Keratinocyte (primary cell): ENCODE measurements around the gene TMEM201. TPM values are rescaled to one million over a fixed set of nuclear protein-coding genes. Genes with fewer than 3 reads are reported as not detected.
"Not testable (repeated sequence)": the region's sequence is repeated elsewhere in the genome, so short reads cannot be mapped to it uniquely, and the experiment has no call there.

ENCODE experiments used
- DNase-seq: peaks from one replicate; pipeline ENCODE4 v3.0.0-alpha.2; 2011; ENCODE audit warnings: low read depth, missing footprints, low spot score
- FAIRE-seq: peaks from 2 replicates; lab custom pipeline; 2011; peaks lifted over from hg19 to GRCh38; lab: Jason Lieb, UNC
- H2AFZ ChIP-seq: 2 replicates; pipeline ENCODE4 v1.6.0; 2012; ENCODE audit warnings: low read length, control low read depth, inconsistent platforms; ENCODE audit not compliant: control insufficient read depth
- H3K27ac ChIP-seq: 2 replicates; pipeline ENCODE4 v1.5.1; 2011; ENCODE audit warnings: low read length; ENCODE audit not compliant: control insufficient read depth, insufficient read depth
- H3K27me3 ChIP-seq: 3 replicates; pipeline ENCODE4 v1.6.0; 2011; ENCODE audit warnings: low read length; ENCODE audit not compliant: control insufficient read depth, insufficient read depth; ENCODE audit errors: extremely low read depth
- H3K36me3 ChIP-seq, 2 experiments: 2 replicates in 1 of 2; 3 replicates in 1 of 2; pipeline ENCODE4 v1.5.1; 2011; ENCODE audit warnings: low read length in 2 of 2, mild to moderate bottlenecking in 1 of 2; ENCODE audit not compliant: control insufficient read depth in 2 of 2, insufficient read depth in 2 of 2; ENCODE audit errors: extremely low read depth in 1 of 2
- H3K4me1 ChIP-seq: 3 replicates; pipeline ENCODE4 v1.5.1; 2011; ENCODE audit warnings: low read length; ENCODE audit not compliant: control insufficient read depth, insufficient read depth; ENCODE audit errors: extremely low read depth
- H3K4me2 ChIP-seq: 3 replicates; pipeline ENCODE4 v1.6.0; 2011; ENCODE audit warnings: low read depth, low read length; ENCODE audit not compliant: control insufficient read depth, insufficient read depth; ENCODE audit errors: extremely low read depth
- H3K4me3 ChIP-seq, 3 experiments: fragments of 200-600 bp in 1 of 3; sonication (generic) in 1 of 3; 2 replicates in 2 of 3; 3 replicates in 1 of 3; pipeline ENCODE4 v1.5.1; 2011 to 2016; ENCODE audit warnings: low read length in 3 of 3, mild to moderate bottlenecking in 3 of 3, control low read depth in 2 of 3, inconsistent platforms in 1 of 3, low read depth in 1 of 3, mixed read lengths in 1 of 3, mixed run types in 1 of 3, moderate library complexity in 1 of 3; ENCODE audit not compliant: control insufficient read depth in 2 of 3, insufficient read depth in 2 of 3; ENCODE audit errors: extremely low read depth in 1 of 3
- H3K79me2 ChIP-seq: 2 replicates; pipeline ENCODE4 v1.6.0; 2012; ENCODE audit warnings: low read length; ENCODE audit not compliant: control insufficient read depth, insufficient read depth
- H3K9ac ChIP-seq: 3 replicates; pipeline ENCODE4 v1.6.0; 2011; ENCODE audit warnings: low read length; ENCODE audit not compliant: control insufficient read depth, insufficient read depth; ENCODE audit errors: extremely low read depth
- H3K9me1 ChIP-seq: 3 replicates; pipeline ENCODE4 v1.6.0; 2011; ENCODE audit warnings: low read length; ENCODE audit not compliant: control insufficient read depth, insufficient read depth; ENCODE audit errors: extremely low read depth
- H3K9me3 ChIP-seq: 2 replicates; pipeline ENCODE4 v1.5.1; 2012; ENCODE audit warnings: low read depth, low read length; ENCODE audit not compliant: control insufficient read depth
- H4K20me1 ChIP-seq: 3 replicates; pipeline ENCODE4 v1.6.0; 2011; ENCODE audit warnings: low read length; ENCODE audit not compliant: control insufficient read depth, insufficient read depth; ENCODE audit errors: extremely low read depth
- EZH2 ChIP-seq: IDR thresholded peaks from one replicate; pipeline ENCODE4 v1.6.1; 2012; ENCODE audit warnings: inconsistent platforms, mild to moderate bottlenecking, low read length, moderate library complexity
- dilution Hi-C: fragments of 300-500 bp; cut with MboI; formaldehyde crosslinking; loops from one replicate; pipeline ENCODE4 v1.7.0; 2020; ENCODE audit warnings: low sequenced_read_pairs; ENCODE audit not compliant: extremely low pct_ligation_motif_present
- polyA plus RNA-seq, 5 experiments: library from polyadenylated mRNA; depleted of rRNA in 3 of 5; stranded (reverse) in 3 of 5; stranded (forward) in 1 of 5; unstranded in 1 of 5; fragments of >200 nt; gene quantifications; 1 replicate in 1 of 5; 2 replicates in 3 of 5; 3 replicates in 1 of 5; pipeline versions ENCODE4 v1.2.1 to v1.2.3, GENCODE V29; 2011 to 2012; ENCODE audit warnings: missing spikeins in 2 of 5, low read depth in 1 of 5, low replicate concordance in 1 of 5
- TF ChIP-seq, protein P1 (sequence below), 3 experiments: IDR thresholded peaks in 1 of 3; conservative IDR thresholded peaks in 1 of 3; optimal IDR thresholded peaks in 1 of 3; 2 replicates in 2 of 3; 3 replicates in 1 of 3; pipeline versions ENCODE3 to v1.5.1; 2011; ENCODE audit warnings: low read length in 3 of 3, mild to moderate bottlenecking in 3 of 3, moderate library complexity in 2 of 3, control low read depth in 1 of 3, inconsistent platforms in 1 of 3; ENCODE audit not compliant: insufficient read depth in 2 of 3; ENCODE audit errors: extremely low read depth in 1 of 3

TMEM201 gene
- polyA plus RNA-seq, 1 donor (not counting 4 experiments of a cell fraction or from before 2014, with no cell fraction given), result 1.5 TPM

DNA sequence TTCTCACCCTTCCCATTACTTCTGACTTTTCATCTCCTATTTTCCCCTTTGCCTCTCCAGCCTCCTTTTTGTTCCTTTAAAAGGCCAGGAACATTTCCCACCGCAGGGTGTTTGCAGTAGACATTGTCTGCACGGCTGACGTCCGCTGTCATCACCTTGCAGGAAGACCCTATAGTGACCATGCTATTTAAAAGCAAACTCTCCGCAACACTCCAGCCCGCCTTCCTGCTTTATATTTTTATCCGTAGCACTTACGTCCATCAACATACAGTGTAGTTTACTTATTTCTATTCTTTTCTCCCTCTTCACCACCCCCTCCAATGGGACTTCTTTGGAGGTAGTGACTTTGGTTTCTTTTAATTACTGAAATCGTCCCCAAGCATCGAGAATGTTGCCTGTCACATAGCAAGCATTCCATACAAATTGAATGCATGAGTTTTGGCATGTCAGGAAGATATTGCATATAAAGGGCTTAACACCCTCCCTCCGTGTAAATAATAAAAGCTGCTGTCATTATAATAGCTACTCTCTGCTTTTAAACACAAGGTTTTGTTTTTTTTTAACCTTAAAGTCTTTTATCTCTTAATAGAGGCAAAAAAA, 29.7 kb upstream of the TMEM201 start:
- dilution Hi-C loops, result no loop called here
- Histone ChIP-seq H3K27ac (no peak overlapping the region), H3K36me3 (peaks cover 7 to 19% of the 10 kb centered on the region in 2 experiments), H2AFZ (no peak overlapping the region), H3K4me2 (no peak overlapping the region), H3K9ac (no peak overlapping the region), H3K79me2 (no peaks in the 10 kb centered on the region), H3K27me3 (no peaks in the 10 kb centered on the region), H3K4me1 (peaks cover 18% of the 10 kb centered on the region), H3K9me1 (no peaks in the 10 kb centered on the region), H4K20me1 (no peaks in the 10 kb centered on the region), H3K4me3 (no peak overlapping the region), H3K9me3 (no peaks in the 10 kb centered on the region)
- DNase-seq, result no peak
- FAIRE-seq, result no peak
- TF ChIP-seq, protein P1, sequence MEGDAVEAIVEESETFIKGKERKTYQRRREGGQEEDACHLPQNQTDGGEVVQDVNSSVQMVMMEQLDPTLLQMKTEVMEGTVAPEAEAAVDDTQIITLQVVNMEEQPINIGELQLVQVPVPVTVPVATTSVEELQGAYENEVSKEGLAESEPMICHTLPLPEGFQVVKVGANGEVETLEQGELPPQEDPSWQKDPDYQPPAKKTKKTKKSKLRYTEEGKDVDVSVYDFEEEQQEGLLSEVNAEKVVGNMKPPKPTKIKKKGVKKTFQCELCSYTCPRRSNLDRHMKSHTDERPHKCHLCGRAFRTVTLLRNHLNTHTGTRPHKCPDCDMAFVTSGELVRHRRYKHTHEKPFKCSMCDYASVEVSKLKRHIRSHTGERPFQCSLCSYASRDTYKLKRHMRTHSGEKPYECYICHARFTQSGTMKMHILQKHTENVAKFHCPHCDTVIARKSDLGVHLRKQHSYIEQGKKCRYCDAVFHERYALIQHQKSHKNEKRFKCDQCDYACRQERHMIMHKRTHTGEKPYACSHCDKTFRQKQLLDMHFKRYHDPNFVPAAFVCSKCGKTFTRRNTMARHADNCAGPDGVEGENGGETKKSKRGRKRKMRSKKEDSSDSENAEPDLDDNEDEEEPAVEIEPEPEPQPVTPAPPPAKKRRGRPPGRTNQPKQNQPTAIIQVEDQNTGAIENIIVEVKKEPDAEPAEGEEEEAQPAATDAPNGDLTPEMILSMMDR (optimal IDR thresholded peaks at IDR 0.05 in 1 of 3, IDR thresholded peaks at IDR 0.05 in 1 of 3, conservative IDR thresholded peaks at IDR 0.05 in 1 of 3; ENCODE audit: extremely low read depth in 1 of 3, insufficient read depth in 2 of 3, low read length in 3 of 3), result no peak
- TF ChIP-seq EZH2, result no peak

DNA sequence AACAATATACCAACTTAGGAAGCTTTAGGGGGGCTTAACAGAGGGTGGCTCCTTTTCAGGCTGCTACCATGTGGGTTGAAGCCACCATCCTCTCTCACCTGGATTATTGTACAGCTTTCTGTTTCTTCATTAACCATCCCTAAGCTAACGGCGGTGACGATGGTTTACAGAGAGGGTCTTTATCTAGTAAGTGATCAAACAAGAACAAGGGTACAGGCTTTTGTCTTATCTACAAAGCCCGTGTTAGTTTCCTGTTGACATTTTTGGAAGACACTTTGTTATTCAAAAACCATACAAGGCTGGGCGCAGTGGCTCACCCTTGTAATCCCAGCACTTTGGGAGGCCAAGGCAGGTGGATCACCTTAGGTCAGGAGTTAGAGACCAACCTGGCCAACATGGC, 29.0 kb upstream of the TMEM201 start:
- FAIRE-seq (no peak), DNase-seq (no peak)
- H4K20me1 ChIP-seq, result no peaks in the 10 kb centered on the region
- H3K4me2 ChIP-seq, result no peak overlapping the region
- peaks cover 18% of the 10 kb centered on the region for H3K4me1 ChIP-seq
- no peak overlapping the region for H2AFZ ChIP-seq
- H3K27ac ChIP-seq, result no peak overlapping the region
- H3K4me3 ChIP-seq, result no peak overlapping the region
- no peaks in the 10 kb centered on the region for H3K9me3 ChIP-seq
- H3K9ac ChIP-seq, result no peak overlapping the region
- peaks cover 7 to 17% of the 10 kb centered on the region in 2 experiments for H3K36me3 ChIP-seq
- H3K9me1 ChIP-seq, result no peaks in the 10 kb centered on the region
- dilution Hi-C loops, result no loop called here
- TF ChIP-seq EZH2, result no peak
- TF ChIP-seq, protein P1 (optimal IDR thresholded peaks at IDR 0.05 in 1 of 3, IDR thresholded peaks at IDR 0.05 in 1 of 3, conservative IDR thresholded peaks at IDR 0.05 in 1 of 3; ENCODE audit: extremely low read depth in 1 of 3, insufficient read depth in 2 of 3, low read length in 3 of 3), result no peak
- H3K27me3 ChIP-seq, result no peaks in the 10 kb centered on the region
- H3K79me2 ChIP-seq, result no peaks in the 10 kb centered on the region

DNA sequence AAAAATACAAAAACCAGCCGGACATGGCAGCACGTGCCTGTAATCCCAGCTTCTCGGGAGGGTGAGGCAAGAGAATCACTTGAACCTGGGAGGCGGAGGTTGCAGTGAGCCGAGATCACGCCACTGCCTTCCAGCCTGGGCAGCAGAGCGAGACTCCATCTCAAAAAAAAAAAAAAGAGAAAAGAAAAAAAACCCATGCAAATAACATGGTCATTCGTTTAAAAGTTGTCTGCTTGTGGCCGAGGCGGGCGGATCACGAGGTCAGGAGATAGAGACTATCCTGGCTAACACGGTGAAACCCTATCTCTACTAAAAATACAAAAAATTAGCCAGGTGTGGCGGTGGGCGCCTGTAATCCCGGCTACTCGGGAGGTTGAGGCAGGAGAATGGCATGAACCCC, 28.6 kb upstream of the TMEM201 start:
- H3K27me3 ChIP-seq, H3K9me1 ChIP-seq, H3K4me3 ChIP-seq, H2AFZ ChIP-seq, H3K9me3 ChIP-seq, H3K4me2 ChIP-seq, DNase-seq, FAIRE-seq, H3K79me2 ChIP-seq, H4K20me1 ChIP-seq, H3K27ac ChIP-seq, dilution Hi-C loops, H3K9ac ChIP-seq: not testable (repeated sequence)
- Histone ChIP-seq H3K4me1 (peaks cover 14% of the 10 kb centered on the region), H3K36me3 (peaks cover 7 to 17% of the 10 kb centered on the region in 2 experiments)
